DMS 273 (cell line): Measurements from ENCODE around the gene KCNE5.
A peak's percentile ranks its signal among the peaks of the same experiment; 100 is the strongest.
"Not testable (repeated sequence)": the region's sequence is repeated elsewhere in the genome, so short reads cannot be mapped to it uniquely, and the experiment has no call there.

Source experiments
- DNase-seq: peaks from one replicate; lab custom pipeline; 2025; ENCODE audit not compliant: unreplicated experiment; lab: John Stamatoyannopoulos, UW

KCNE5 gene

DNA sequence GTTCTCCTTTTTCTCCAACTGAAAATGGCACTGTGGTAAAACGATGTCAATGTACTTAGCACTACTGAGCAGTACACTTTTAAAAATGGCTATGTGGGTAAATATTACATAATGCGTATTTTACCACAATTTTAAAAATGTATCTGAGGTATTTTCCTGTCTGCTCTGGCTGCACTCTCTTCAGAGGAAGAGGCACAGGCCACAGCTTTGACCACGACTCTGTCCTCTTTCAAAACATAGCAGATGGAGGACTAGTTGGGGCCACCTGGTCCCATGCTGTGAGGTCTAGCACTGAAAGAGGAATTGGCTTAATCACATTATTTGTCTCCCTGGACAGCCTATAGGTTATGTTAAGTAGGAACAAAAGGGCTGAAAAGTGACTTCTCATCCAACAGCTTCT lies 5.2 kb downstream of the KCNE5 start:
- no peak for DNase-seq

DNA sequence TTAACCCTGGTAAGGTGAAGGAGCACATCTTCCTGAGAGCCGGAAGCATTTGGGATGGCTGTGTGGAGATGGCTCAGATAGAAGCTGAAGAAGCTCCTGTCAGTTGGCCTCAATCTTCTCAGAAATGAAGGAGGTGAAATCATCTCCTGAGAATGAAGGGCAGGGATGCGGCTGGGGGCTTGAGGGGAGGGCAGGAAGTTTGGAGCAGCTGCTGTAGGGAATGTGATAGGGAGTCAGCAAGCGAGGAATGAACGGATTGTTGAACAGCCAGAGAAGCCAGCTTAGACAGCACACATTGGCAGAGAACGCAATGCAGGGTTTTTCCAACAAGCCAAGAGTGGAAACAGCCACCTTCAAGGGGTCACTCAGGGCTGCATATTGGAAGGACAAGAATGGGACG lies 10.0 kb downstream of the KCNE5 start:
- DNase-seq, result no peak

DNA sequence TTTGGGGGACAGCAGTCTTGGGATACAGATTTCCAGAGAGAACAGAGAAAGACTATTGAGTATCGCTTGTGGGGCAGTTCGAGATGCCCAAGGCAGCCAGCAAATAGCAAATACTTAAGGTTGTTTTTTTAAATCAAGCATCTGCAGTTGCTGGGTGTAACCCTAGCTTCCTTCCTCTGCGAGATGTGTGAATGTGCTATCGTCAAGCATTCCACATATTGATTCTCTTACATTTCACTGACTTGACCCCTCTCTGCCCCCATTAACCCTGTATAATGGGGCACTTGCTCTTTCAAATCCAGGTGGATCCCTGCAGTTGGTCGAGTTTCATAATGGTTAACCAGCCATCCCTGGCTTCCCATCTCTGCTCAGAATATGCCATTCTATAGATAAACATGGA lies 23.5 kb downstream of the KCNE5 start:
- DNase-seq, result no peak

DNA sequence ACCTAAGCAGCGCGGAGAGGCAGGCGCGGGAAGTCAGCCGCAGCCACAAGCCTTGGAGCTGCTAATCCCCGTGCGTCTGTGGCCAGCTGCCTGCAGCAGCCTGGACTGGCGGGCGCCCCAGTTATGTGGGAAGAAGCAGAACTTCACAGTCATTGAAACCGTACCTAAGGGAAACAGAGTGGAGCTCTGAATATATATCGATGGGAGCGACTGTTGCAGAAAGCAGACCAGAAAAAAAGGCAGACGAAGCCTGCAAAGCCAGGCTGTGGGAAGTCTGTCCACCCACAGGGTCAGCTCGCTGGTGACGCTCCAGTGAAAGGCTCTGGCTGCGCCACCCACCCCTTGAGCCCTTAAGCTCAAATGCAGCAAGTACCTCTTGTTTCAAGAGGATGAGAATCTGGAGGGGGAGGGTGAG lies 24.7 kb downstream of the KCNE5 start:
- peak; percentile 44 for DNase-seq

DNA sequence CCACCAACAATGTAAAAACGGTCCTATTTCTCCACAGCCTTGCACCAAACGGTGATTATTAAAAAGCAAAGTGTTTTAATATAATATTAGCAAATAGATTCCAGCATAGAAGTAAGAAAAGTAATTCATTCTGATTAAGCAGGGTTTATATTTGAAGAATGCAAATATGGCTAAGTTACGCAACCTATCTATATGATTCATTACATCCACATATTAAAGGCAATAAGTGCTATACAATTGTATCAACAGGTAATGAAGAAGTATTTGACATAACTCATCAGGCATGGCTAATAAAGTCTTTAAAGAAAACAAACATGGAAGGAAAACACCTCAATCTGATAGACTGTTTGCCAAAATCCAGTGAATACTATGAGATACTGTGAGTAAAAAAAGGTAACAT lies 29.0 kb downstream of the KCNE5 start:
- no peak for DNase-seq

DNA sequence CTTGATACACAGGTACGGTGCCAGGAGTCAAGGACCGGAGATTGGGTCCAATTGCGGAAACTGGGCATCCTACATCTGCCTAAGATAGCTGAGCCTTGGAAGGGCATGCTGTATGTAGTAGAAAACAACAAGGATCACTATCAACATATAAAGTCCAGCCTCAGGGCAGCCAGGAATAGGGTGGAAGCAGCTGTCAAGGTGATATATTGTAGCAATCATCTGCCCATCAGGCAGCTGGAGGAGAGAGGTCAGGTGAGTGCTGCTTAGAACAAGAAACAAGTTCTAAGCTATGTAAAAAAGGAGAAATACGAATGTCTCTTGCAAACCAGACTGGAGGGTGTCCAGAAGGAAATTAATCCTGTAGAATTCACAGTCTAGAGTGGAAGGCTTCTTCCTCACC lies 34.8 kb downstream of the KCNE5 start:
- DNase-seq, result no peak

DNA sequence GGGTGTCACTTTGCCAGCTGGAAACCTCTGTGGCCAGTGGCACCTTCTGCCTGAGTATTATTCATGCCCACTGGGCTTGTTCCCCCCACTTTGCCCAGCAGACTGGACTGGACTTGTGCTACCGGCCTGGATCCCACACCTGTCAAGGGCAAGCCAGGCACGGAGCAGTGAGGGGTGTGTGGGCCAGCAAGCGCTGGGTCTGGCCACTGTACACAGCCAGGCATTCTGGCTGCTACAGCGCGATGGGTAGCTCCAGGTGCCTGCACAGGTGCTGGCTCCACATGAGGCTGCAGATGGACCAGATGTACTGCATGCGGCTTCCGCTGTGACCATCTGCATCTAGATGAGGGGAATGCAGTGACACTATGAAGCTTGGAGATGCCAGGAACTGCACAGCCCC lies 39.5 kb downstream of the KCNE5 start:
- peak; percentile 23 for DNase-seq

DNA sequence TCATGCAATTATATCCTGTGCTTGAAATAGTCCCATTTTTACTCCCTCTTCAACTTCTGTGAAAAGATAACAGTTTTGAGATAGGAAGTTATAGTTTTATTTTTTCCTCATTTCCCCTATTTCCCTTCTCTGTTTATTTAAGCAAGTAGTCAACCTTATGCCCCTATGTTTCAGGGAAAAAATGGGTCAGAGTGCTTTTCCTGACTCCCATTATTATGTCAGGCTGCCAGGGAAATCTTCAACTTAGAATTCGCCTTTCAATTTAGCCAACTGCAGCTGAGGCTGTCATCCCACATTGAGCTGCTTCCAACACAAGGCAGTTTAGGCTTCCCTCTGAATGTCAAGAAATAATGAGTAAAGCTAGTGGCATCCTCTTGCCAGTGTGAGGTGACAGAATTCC lies 46.1 kb downstream of the KCNE5 start:
- no peak for DNase-seq

DNA sequence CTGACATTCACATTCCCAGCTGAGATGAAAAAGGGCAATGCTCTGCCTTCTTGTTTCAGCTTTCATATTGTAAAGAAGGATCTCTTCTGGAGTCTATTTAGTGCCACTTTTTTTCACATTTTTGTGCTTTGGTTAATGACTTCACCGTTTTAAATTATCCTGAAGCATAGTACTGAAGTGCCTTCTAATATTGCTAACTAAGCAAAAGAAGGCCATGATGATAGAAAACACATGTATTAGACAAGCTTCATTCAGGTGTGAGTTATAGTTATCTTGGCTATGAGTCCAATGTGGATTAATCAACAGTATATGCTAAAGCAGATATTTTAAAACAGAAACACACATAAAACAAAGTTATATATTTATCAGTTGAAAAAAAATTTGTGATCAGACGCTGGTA lies 47.9 kb downstream of the KCNE5 start:
- DNase-seq, result no peak

DNA sequence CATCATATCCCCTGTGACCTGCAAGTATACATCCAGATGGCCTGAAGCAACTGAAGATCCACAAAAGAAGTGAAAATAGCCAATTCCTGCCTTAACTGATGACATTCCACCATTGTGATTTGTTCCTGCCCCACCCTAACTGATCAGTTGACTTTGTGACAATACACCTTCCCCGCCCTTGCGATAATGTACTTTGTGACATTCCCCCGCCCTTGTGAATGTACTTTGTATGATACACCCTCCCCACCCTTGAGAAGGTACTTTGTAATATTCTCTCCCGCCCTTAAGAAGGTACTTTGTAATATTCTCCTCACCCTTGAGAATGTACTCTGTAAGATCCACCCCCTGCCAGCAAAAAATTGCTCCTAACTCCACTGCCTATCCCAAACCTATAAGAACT lies 48.9 kb downstream of the KCNE5 start:
- not testable (repeated sequence) for DNase-seq
